Adrenal gland (tissue), 12 donors: ENCODE measurements around the gene WLS. TPM values are rescaled to one million over a fixed set of nuclear protein-coding genes. Genes with fewer than 3 reads are reported as not detected.
A peak's percentile ranks its signal among the peaks of the same experiment; 100 is the strongest.

ENCODE experiments used
- DNase-seq, 7 donors: peaks; one replicate each; pipeline ENCODE4 v3.0.0-alpha.2; 2019 to 2020
- H3K27ac ChIP-seq, 5 donors: fragments of 200-600 bp; sonication (generic) in 4 of 5; 1 replicate in 3 of 5; 2 replicates in 2 of 5; pipeline versions ENCODE4 v1.5.1 to v1.8.0; 2016 to 2020; ENCODE audit warnings: mild to moderate bottlenecking in 1 of 5
- H3K27me3 ChIP-seq: fragments of 200-600 bp; 2 replicates; pipeline ENCODE4 v1.8.0; 2021
- H3K36me3 ChIP-seq, 2 donors: fragments of 200-600 bp; replicated peaks in 1 of 2; 1 replicate in 1 of 2; 2 replicates in 1 of 2; pipeline versions ENCODE4 v1.5.1 to v1.8.0; 2018 to 2022
- H3K4me1 ChIP-seq, 2 donors: fragments of 200-600 bp; replicated peaks in 1 of 2; 1 replicate in 1 of 2; 2 replicates in 1 of 2; pipeline versions ENCODE4 v1.5.1 to v1.8.0; 2018 to 2021
- H3K4me3 ChIP-seq, 4 donors: fragments of 200-600 bp; sonication (generic) in 3 of 4; one replicate each; pipeline ENCODE4 v1.5.1; 2016 to 2018
- H3K9me3 ChIP-seq, 3 donors: fragments of 200-600 bp; sonication (generic) in 1 of 3; replicated peaks in 1 of 3; 1 replicate in 2 of 3; 2 replicates in 1 of 3; pipeline versions ENCODE4 v1.5.1 to v1.8.0; 2016 to 2021
- POLR2A ChIP-seq, 2 donors: fragments of 450-650 bp; IDR thresholded peaks; one replicate each; pipeline ENCODE4 v1.6.1; 2017; ENCODE audit warnings: antibody characterized with exemption in 2 of 2, mild to moderate bottlenecking in 2 of 2, moderate library complexity in 1 of 2
- WGBS, 4 donors: extraction: QIAGEN DNeasy Blood & Tissue Kit in 2 of 4; methylation state at CpG; one replicate each; pipeline versions ENCODE4 v1.1.5 to v1.1.7; 2013 to 2017; 5-methylcytosine and 5-hydroxymethylcytosine counted together
- intact Hi-C, 2 donors: fragments of 100-400 bp; cut with DNase I; formaldehyde crosslinking; loops; one replicate each; pipeline versions ENCODE4 v1.14.1 to v1.15.0; 2022 to 2023
- polyA plus RNA-seq, 3 donors: library from polyadenylated mRNA; stranded (reverse); fragments of 200-250 nt in 2 of 3; fragments of 350-450 nt in 1 of 3; fragmentation: Illumina TruSeq in 1 of 3; extraction: RNeasy Lipid Tissue Mini Kit (QIAGEN cat#74804) in 1 of 3; gene quantifications; one replicate each; pipeline ENCODE4 v1.2.3, GENCODE V29; 2013 to 2014
- total RNA-seq, 9 donors: library from RNA; depleted of rRNA in 4 of 9; stranded (reverse); fragments of >200 nt in 4 of 9; fragments of 120-200 nt in 1 of 9; fragmentation: NEBNext Ultra II Directional in 1 of 9; extraction: Animal tissue kit (Norgen Biotek cat#: 25700) in 1 of 9; gene quantifications; one replicate each; pipeline versions ENCODE4 v1.1.0 to v1.2.4, GENCODE V29; 2013 to 2023
- TF ChIP-seq, protein P1 (sequence below), 6 experiments: fragments of 450-650 bp in 4 of 6; fragments of 200-600 bp in 2 of 6; sonication (generic) in 1 of 6; IDR thresholded peaks; 1 replicate in 5 of 6; 2 replicates in 1 of 6; pipeline versions ENCODE4 v1.5.1 to v1.8.0; 2016 to 2021; ENCODE audit warnings: antibody characterized with exemption in 6 of 6, mild to moderate bottlenecking in 2 of 6, moderate library complexity in 1 of 6
- donor health status: healthy with polysubstance abuse.
- donor health status: Bipolar disorder and iron deficiency.
- donor health status: DM: yes; HTN: yes; CAD: no.
- donor health status: DM: no; HTN: no; CAD: no.
- donor health status: DM: no; HTN: no; CAD: no.
- donor health status: DM: yes; HTN: yes; CAD: no.

WLS gene
- total and polyA plus RNA-seq, 12 donors, result 28.7 to 114 (median 59.5) TPM

DNA sequence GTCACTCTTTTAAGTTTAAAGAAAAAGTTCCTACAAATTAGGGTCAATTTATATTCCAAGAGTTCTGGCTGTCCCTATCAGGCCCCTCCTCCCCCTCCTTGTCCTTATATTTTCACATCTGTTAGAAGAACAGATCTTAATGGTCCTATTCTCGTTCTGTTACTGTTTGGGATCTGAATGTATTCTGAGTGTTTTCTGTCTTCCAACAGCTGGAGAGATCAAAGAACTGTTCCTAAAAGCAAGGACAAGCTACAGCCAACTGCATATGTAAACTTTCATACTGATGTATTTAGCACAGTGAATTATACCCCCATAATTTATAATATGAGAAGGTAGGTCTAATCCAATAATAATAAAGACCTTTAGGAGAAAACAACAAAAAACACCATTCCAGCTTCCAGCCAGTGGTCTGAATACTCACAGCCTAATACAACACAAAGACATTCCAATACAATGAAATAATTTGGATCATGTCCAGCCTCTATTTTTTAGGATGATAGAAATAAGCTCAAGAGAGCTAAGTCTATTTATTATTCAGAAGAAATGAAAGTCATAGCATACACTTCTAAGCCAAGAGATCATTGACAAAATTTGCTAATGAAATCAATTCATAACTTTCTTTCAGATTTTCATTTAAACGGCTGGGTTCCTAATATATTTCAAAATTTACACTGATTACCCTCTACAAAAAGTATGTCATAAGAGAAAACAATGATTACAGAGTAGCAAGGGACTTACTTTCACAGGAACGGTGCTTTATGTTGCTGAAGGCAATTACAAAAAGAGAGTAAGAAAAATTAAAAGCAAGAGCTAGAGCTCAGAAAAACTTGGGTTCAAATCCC lies 25.3 kb downstream of the WLS start:
- Histone ChIP-seq H3K9me3 (no peaks in the 10 kb centered on the region), H3K4me3 (no peak overlapping the region), H3K27me3 (no peaks in the 10 kb centered on the region), H3K36me3 (no peaks in the 10 kb centered on the region), H3K27ac (no peak overlapping the region), H3K4me1 (peaks cover 4 to 24% of the 10 kb centered on the region in 2 donors)
- 35 to 40% (median 38%) methylated on average over 3 of the region's 3 CpGs for WGBS, 4 donors
- intact Hi-C loops, result no loop called here
- TF ChIP-seq, protein P1, sequence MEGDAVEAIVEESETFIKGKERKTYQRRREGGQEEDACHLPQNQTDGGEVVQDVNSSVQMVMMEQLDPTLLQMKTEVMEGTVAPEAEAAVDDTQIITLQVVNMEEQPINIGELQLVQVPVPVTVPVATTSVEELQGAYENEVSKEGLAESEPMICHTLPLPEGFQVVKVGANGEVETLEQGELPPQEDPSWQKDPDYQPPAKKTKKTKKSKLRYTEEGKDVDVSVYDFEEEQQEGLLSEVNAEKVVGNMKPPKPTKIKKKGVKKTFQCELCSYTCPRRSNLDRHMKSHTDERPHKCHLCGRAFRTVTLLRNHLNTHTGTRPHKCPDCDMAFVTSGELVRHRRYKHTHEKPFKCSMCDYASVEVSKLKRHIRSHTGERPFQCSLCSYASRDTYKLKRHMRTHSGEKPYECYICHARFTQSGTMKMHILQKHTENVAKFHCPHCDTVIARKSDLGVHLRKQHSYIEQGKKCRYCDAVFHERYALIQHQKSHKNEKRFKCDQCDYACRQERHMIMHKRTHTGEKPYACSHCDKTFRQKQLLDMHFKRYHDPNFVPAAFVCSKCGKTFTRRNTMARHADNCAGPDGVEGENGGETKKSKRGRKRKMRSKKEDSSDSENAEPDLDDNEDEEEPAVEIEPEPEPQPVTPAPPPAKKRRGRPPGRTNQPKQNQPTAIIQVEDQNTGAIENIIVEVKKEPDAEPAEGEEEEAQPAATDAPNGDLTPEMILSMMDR (IDR thresholded peaks at IDR 0.05), result no peak
- TF ChIP-seq POLR2A (IDR thresholded peaks at IDR 0.05), result no peak
- no peak for DNase-seq

DNA sequence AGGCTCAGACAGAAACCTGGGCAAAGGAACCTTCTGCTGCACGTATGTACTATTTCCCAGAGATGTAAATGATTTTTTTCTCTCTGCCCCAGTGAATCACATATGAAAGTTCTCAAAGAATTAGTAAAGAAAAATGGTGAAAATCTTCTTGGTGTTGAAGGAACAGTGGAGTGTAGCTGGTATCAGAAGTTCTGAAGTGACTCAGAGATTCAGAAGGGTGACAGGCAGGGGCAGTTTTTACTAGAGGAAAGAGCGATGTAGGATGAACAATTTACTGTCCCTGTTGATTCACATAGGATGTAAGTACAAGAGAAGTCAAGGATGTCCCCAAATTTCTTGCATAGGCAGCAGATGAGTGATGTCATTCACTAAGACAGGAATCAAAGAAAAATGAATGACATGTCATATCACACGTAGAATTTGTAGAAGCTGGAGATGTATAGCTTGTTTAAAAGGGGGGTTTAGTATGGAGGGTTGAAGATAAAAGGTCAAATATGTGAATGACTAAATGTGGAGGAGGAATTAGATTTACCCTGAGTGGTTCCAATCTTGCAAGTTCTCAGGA lies 26.4 kb downstream of the WLS start:
- Histone ChIP-seq H3K27ac (peak overlapping the region in 4 of 5 donors; percentile 9 to 60 (median 42)), H3K36me3 (no peaks in the 10 kb centered on the region), H3K4me3 (no peak overlapping the region), H3K4me1 (peaks cover 4 to 24% of the 10 kb centered on the region in 2 donors), H3K9me3 (no peaks in the 10 kb centered on the region), H3K27me3 (no peaks in the 10 kb centered on the region)
- TF ChIP-seq POLR2A (IDR thresholded peaks at IDR 0.05), result no peak
- TF ChIP-seq, protein P1 (IDR thresholded peaks at IDR 0.05), result no peak
- intact Hi-C loops, result no loop called here
- WGBS, 4 donors, result 84 to 91% (median 87%) methylated on average over 3 of the region's 3 CpGs
- no peak for DNase-seq

DNA sequence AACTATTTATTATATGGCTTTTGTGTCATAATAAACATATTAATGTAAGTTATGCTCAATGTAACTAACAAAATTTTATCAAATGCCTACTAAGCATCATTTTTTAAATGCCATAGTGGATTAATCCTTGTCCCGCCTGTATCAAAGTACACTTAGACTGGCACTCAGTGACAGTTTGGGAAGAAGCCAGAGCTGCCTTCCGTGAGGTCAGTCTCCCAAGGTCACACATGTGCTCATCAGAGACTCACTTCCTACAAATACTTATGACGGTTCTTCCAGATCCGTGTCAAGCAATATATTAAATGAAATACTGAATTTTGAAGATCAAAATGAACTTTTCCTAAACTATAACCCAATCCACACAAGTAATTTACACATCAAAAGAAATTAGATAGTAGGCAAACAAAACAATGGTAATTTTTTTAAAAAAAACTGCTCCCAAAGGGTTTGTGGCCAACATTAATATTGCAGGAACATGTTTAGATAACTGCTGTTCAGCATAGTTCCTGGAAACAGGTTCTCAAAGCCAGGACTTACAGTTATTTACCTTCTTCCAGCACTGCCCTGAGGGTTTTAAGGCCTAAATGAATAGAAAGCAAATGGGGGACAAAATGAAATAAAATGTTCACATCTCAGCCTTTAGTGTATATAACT lies 27.2 kb downstream of the WLS start:
- 32 to 36% (median 34%) methylated on average over 4 of the region's 4 CpGs for WGBS, 4 donors
- Histone ChIP-seq H3K27me3 (no peaks in the 10 kb centered on the region), H3K9me3 (no peaks in the 10 kb centered on the region), H3K36me3 (no peaks in the 10 kb centered on the region), H3K27ac (peak overlapping the region in 4 of 5 donors; percentile 9 to 60 (median 42)), H3K4me3 (no peak overlapping the region), H3K4me1 (peaks cover 4 to 18% of the 10 kb centered on the region in 2 donors)
- DNase-seq, result peak; percentile 64 to 85 (median 76)
- intact Hi-C loops, result no loop called here
- TF ChIP-seq, protein P1 (IDR thresholded peaks at IDR 0.05), result peak in 3 of 6 experiments; percentile 24 to 46 (median 44)
- no peak for TF ChIP-seq POLR2A (IDR thresholded peaks at IDR 0.05)

DNA sequence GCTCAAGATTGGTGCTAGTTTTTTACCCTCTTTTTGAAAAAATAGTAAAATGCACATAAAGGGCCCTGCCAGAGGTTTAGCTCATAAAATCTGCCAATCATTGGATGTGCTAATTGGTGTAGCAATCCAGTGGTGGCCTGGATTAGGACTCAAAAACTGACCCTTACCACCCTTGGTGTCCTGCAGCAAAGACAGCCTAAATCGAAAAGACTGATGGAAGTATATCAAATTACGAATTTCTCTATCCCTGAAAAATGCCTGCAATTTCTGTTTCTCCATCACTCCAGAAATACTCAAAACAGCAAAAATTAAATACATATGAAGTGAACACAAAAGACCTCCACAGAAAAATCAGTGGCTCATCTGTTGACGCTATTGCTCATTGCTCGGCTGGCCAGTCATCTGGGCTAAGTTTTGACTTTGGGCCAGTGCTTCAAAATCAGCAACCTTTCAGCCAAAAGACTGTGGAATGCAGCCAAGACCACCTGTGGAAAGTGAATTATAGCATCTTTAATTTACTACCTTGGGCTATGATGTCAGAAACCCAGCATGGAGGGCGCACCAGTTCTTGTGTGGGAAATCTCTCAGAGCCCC lies 30.0 kb downstream of the WLS start:
- no peak overlapping the region for H3K27ac ChIP-seq
- WGBS, 4 donors, result 85 to 94% (median 93%) methylated on average over 5 of the region's 5 CpGs
- no peaks in the 10 kb centered on the region for H3K27me3 ChIP-seq
- no peaks in the 10 kb centered on the region for H3K9me3 ChIP-seq
- no peaks in the 10 kb centered on the region for H3K36me3 ChIP-seq
- intact Hi-C loops, result no loop called here
- DNase-seq, result no peak
- H3K4me1 ChIP-seq, result peaks cover 0 to 10% of the 10 kb centered on the region in 2 donors
- no peak overlapping the region for H3K4me3 ChIP-seq
- TF ChIP-seq, protein P1 (IDR thresholded peaks at IDR 0.05), result no peak
- no peak for TF ChIP-seq POLR2A (IDR thresholded peaks at IDR 0.05)
